ENCODE data around the gene HDAC4. TPM values are rescaled to one million over a fixed set of nuclear protein-coding genes. Genes with fewer than 3 reads are reported as not detected.

Gene HDAC4
- total and polyA plus RNA-seq, 10 of the 15 experiments (the other 5 are each of a cell fraction or from before 2014, with no cell fraction given): 0.22 to 15.7 (median 4.8) TPM

GRCh38 chr2:239111401-239112100 lies 289.3 kb downstream of the HDAC4 start:
- Histone ChIP-seq H2AFZ (ENCODE audit: control insufficient read depth, low read depth, low read length) (no peak overlapping the region), H3K9me3 (replicated peaks; ENCODE audit: control insufficient read depth, insufficient read depth, low read length) (no peaks in the 10 kb centered on the region), H3K4me3 (no peak overlapping the region), H3K27ac (ENCODE audit: control insufficient read depth, insufficient read depth) (no peak overlapping the region), H3K36me3 (ENCODE audit: control insufficient read depth in 2 of 2, insufficient read depth in 2 of 2, low read length in 1 of 2) (no peaks in the 10 kb centered on the region), H3K27me3 (replicated peaks in 1 of 2; ENCODE audit: control insufficient read depth in 2 of 2, insufficient read depth in 2 of 2, low read length in 1 of 2) (no peaks in the 10 kb centered on the region), H3K79me2 (ENCODE audit: control insufficient read depth, insufficient read depth, low read length) (no peaks in the 10 kb centered on the region), H3K4me1 (ENCODE audit: control insufficient read depth, insufficient read depth, low read length) (no peaks in the 10 kb centered on the region), H3K9ac (ENCODE audit: control insufficient read depth, insufficient read depth, low read length) (no peak overlapping the region), H3K4me2 (ENCODE audit: control insufficient read depth, insufficient read depth) (no peak overlapping the region), H4K20me1 (ENCODE audit: control insufficient read depth, insufficient read depth) (no peaks in the 10 kb centered on the region)
- TF ChIP-seq MEF2B (IDR thresholded peaks at IDR 0.05; ENCODE audit: partially characterized antibody, poor library complexity, severe bottlenecking) (no peak), KAT2A (conservative IDR thresholded peaks at IDR 0.05; ENCODE audit: control insufficient read depth, low read depth, low read length) (no peak), MYB (IDR thresholded peaks at IDR 0.05; ENCODE audit: borderline replicate concordance, low read depth, low read length) (no peak), ATF7 (IDR thresholded peaks at IDR 0.05; ENCODE audit: low read depth) (no peak), ZBED1 (IDR thresholded peaks at IDR 0.05; ENCODE audit: borderline replicate concordance) (no peak), BACH1 (IDR thresholded peaks at IDR 0.05; ENCODE audit: borderline replicate concordance) (no peak), TARDBP (IDR thresholded peaks at IDR 0.05; ENCODE audit: borderline replicate concordance) (no peak), PRDM15 (CRISPR knock-in tag; IDR thresholded peaks at IDR 0.05) (no peak), PBX3 (IDR thresholded peaks at IDR 0.05; ENCODE audit: insufficient replicate concordance, low read depth, low read length) (no peak), HDAC2 (IDR thresholded peaks at IDR 0.05) (no peak)
- WGBS (ENCODE audit: insufficient coverage, insufficient replicate concordance, low lambda C conversion rate, missing lambda C conversion rate): 88% methylated on average over 32 of the region's 36 CpGs
- ChIA-PET SMC1A (ENCODE audit: uncharacterized antibody, unreplicated experiment) (no interaction called here), POLR2A (no interaction called here), CTCF (no interaction called here), RAD21 (ENCODE audit: unreplicated experiment) (no interaction called here)
- in situ Hi-C loops (cut with MboI): no loop called here
- BruUV-seq (replicated peaks): no TSS peak
- intact Hi-C loops (cut with micrococcal nuclease; ENCODE audit: unreplicated experiment): no loop called here
- DNase-seq (ENCODE audit: low read depth, low spot score): no peak
- no peak for FAIRE-seq
- ATAC-seq: no peak

All from GM12878 (cell line).